Panc1 (cell line): Measurements from ENCODE around the gene TKT.

Source experiments
- POLR2AphosphoS5 ChIP-seq: IDR thresholded peaks from 2 replicates; pipeline ENCODE4 v1.6.1; 2012; ENCODE audit warnings: mild to moderate bottlenecking, low read depth, low read length, moderate library complexity
- REST ChIP-seq, 2 experiments: IDR thresholded peaks; 2 replicates each; pipeline ENCODE4 v1.6.1; 2011 to 2012; ENCODE audit warnings: low read depth in 2 of 2, control low read depth in 1 of 2, low read length in 1 of 2, mild to moderate bottlenecking in 1 of 2, moderate library complexity in 1 of 2; ENCODE audit not compliant: insufficient read depth in 1 of 2
- TCF7L2 ChIP-seq: IDR thresholded peaks from 2 replicates; pipeline ENCODE4 v1.6.1; 2011; ENCODE audit warnings: mild to moderate bottlenecking, low read depth, low read length, inconsistent platforms
- TF ChIP-seq, protein P1 (sequence below): fragments of 450-650 bp; IDR thresholded peaks from 2 replicates; pipeline ENCODE4 v1.5.1; 2017; ENCODE audit warnings: mild to moderate bottlenecking

GRCh38 chr3:53255775-53256703, at the start of gene TKT:
- TF ChIP-seq, protein P1, sequence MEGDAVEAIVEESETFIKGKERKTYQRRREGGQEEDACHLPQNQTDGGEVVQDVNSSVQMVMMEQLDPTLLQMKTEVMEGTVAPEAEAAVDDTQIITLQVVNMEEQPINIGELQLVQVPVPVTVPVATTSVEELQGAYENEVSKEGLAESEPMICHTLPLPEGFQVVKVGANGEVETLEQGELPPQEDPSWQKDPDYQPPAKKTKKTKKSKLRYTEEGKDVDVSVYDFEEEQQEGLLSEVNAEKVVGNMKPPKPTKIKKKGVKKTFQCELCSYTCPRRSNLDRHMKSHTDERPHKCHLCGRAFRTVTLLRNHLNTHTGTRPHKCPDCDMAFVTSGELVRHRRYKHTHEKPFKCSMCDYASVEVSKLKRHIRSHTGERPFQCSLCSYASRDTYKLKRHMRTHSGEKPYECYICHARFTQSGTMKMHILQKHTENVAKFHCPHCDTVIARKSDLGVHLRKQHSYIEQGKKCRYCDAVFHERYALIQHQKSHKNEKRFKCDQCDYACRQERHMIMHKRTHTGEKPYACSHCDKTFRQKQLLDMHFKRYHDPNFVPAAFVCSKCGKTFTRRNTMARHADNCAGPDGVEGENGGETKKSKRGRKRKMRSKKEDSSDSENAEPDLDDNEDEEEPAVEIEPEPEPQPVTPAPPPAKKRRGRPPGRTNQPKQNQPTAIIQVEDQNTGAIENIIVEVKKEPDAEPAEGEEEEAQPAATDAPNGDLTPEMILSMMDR, result no peak
- TF ChIP-seq POLR2AphosphoS5 (peak; percentile 78; the same call in 1 of the 2 replicates), REST (IDR thresholded peaks at IDR 0.05; ENCODE audit: insufficient read depth in 1 of 2, low read depth in 2 of 2, low read length in 1 of 2) (peak; percentile 62 to 85; a peak in 3 of 4 replicates), TCF7L2 (no peak)
